ENCODE data around the gene SMARCB1. TPM values are rescaled to one million over a fixed set of nuclear protein-coding genes. Genes with fewer than 3 reads are reported as not detected.

SMARCB1 gene
- total and polyA plus RNA-seq, 2 experiments from 2014 or later = 114 to 132 TPM

- H3K9me3 Mint-ChIP-seq = no peaks in the 10 kb centered on the region
- Histone ChIP-seq H3K4me2 (peak overlapping the region; percentile 89), H2AFZ (no peak overlapping the region), H3K9me2 (ENCODE audit: insufficient read depth) (no peaks in the 10 kb centered on the region), H3K4me3 (peak overlapping the region; percentile 56), H3K4me1 (ENCODE audit: insufficient read depth) (peaks cover 25% of the 10 kb centered on the region), H3K36me3 (ENCODE audit: insufficient read depth) (no peaks in the 10 kb centered on the region; the same call in 1 of the 2 replicates), H3F3A (replicated peaks; ENCODE audit: low read depth) (peaks cover 5% of the 10 kb centered on the region; the same call in 1 of the 2 replicates), H3K27me3 (ENCODE audit: insufficient read depth) (peaks cover 3% of the 10 kb centered on the region), H4K20me1 (replicated peaks; ENCODE audit: insufficient read depth) (no peaks in the 10 kb centered on the region), H3K27ac (ENCODE audit: low read depth) (no peak overlapping the region), H3K79me2 (replicated peaks; ENCODE audit: insufficient read depth) (no peaks in the 10 kb centered on the region)
- H3K4me1 Mint-ChIP-seq = peaks cover 36% of the 10 kb centered on the region
- H3K27me3 Mint-ChIP-seq (ENCODE audit: insufficient read depth, low read depth, poor library complexity) = peaks cover 17% of the 10 kb centered on the region
- DNase-seq (ENCODE audit: low spot score) (no peak), ATAC-seq (no peak)
- H3K4me3 Mint-ChIP-seq = peak overlapping the region; percentile 55; the same call in 2 of the 3 replicates
- H3K36me3 Mint-ChIP-seq (ENCODE audit: low read depth) = peaks cover 14% of the 10 kb centered on the region
- no peak overlapping the region for H3K27ac Mint-ChIP-seq
- TF ChIP-seq ZNF331 (CRISPR knock-in tag; IDR thresholded peaks at IDR 0.05; ENCODE audit: low read depth) (no peak), ZNF114 (CRISPR knock-in tag; IDR thresholded peaks at IDR 0.05) (no peak), REST (IDR thresholded peaks at IDR 0.05; ENCODE audit: unreplicated experiment) (no peak), CTCF (conservative IDR thresholded peaks at IDR 0.05; ENCODE audit: low read depth in 2 of 2) (no peak), JUNB (IDR thresholded peaks at IDR 0.05; ENCODE audit: unreplicated experiment) (no peak), CREB1 (CRISPR knock-in tag; IDR thresholded peaks at IDR 0.05; ENCODE audit: low read depth) (no peak), EZH2phosphoT487 (IDR thresholded peaks at IDR 0.05; ENCODE audit: unreplicated experiment) (no peak), POLR2AphosphoS5 (IDR thresholded peaks at IDR 0.05; ENCODE audit: low read depth) (no peak), STAT1 (IDR thresholded peaks at IDR 0.05; ENCODE audit: unreplicated experiment) (no peak), EZH2 (IDR thresholded peaks at IDR 0.05; ENCODE audit: low read depth, unreplicated experiment) (no peak), NANOG (IDR thresholded peaks at IDR 0.05; ENCODE audit: borderline replicate concordance) (no peak)
- TF ChIP-seq, protein P1, sequence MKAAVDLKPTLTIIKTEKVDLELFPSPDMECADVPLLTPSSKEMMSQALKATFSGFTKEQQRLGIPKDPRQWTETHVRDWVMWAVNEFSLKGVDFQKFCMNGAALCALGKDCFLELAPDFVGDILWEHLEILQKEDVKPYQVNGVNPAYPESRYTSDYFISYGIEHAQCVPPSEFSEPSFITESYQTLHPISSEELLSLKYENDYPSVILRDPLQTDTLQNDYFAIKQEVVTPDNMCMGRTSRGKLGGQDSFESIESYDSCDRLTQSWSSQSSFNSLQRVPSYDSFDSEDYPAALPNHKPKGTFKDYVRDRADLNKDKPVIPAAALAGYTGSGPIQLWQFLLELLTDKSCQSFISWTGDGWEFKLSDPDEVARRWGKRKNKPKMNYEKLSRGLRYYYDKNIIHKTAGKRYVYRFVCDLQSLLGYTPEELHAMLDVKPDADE (IDR thresholded peaks at IDR 0.05) = no peak
- TF ChIP-seq, protein P2, sequence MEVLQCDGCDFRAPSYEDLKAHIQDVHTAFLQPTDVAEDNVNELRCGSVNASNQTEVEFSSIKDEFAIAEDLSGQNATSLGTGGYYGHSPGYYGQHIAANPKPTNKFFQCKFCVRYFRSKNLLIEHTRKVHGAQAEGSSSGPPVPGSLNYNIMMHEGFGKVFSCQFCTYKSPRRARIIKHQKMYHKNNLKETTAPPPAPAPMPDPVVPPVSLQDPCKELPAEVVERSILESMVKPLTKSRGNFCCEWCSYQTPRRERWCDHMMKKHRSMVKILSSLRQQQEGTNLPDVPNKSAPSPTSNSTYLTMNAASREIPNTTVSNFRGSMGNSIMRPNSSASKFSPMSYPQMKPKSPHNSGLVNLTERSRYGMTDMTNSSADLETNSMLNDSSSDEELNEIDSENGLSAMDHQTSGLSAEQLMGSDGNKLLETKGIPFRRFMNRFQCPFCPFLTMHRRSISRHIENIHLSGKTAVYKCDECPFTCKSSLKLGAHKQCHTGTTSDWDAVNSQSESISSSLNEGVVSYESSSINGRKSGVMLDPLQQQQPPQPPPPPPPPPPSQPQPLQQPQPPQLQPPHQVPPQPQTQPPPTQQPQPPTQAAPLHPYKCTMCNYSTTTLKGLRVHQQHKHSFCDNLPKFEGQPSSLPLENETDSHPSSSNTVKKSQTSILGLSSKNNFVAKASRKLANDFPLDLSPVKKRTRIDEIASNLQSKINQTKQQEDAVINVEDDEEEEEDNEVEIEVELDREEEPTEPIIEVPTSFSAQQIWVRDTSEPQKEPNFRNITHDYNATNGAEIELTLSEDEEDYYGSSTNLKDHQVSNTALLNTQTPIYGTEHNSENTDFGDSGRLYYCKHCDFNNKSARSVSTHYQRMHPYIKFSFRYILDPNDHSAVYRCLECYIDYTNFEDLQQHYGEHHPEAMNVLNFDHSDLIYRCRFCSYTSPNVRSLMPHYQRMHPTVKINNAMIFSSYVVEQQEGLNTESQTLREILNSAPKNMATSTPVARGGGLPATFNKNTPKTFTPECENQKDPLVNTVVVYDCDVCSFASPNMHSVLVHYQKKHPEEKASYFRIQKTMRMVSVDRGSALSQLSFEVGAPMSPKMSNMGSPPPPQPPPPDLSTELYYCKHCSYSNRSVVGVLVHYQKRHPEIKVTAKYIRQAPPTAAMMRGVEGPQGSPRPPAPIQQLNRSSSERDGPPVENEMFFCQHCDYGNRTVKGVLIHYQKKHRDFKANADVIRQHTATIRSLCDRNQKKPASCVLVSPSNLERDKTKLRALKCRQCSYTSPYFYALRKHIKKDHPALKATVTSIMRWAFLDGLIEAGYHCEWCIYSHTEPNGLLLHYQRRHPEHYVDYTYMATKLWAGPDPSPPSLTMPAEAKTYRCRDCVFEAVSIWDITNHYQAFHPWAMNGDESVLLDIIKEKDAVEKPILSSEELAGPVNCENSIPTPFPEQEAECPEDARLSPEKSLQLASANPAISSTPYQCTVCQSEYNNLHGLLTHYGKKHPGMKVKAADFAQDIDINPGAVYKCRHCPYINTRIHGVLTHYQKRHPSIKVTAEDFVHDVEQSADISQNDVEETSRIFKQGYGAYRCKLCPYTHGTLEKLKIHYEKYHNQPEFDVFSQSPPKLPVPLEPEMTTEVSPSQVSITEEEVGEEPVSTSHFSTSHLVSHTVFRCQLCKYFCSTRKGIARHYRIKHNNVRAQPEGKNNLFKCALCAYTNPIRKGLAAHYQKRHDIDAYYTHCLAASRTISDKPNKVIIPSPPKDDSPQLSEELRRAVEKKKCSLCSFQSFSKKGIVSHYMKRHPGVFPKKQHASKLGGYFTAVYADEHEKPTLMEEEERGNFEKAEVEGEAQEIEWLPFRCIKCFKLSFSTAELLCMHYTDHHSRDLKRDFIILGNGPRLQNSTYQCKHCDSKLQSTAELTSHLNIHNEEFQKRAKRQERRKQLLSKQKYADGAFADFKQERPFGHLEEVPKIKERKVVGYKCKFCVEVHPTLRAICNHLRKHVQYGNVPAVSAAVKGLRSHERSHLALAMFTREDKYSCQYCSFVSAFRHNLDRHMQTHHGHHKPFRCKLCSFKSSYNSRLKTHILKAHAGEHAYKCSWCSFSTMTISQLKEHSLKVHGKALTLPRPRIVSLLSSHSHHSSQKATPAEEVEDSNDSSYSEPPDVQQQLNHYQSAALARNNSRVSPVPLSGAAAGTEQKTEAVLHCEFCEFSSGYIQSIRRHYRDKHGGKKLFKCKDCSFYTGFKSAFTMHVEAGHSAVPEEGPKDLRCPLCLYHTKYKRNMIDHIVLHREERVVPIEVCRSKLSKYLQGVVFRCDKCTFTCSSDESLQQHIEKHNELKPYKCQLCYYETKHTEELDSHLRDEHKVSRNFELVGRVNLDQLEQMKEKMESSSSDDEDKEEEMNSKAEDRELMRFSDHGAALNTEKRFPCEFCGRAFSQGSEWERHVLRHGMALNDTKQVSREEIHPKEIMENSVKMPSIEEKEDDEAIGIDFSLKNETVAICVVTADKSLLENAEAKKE (CRISPR knock-in tag; IDR thresholded peaks at IDR 0.05) = no peak
These were observed 22.8 kb upstream of the SMARCB1 start for GRCh38 chr22:23763954-23764353.

All from GM23338 (cell line).